ENCODE data around the gene GSG1.

Gene GSG1

DNA sequence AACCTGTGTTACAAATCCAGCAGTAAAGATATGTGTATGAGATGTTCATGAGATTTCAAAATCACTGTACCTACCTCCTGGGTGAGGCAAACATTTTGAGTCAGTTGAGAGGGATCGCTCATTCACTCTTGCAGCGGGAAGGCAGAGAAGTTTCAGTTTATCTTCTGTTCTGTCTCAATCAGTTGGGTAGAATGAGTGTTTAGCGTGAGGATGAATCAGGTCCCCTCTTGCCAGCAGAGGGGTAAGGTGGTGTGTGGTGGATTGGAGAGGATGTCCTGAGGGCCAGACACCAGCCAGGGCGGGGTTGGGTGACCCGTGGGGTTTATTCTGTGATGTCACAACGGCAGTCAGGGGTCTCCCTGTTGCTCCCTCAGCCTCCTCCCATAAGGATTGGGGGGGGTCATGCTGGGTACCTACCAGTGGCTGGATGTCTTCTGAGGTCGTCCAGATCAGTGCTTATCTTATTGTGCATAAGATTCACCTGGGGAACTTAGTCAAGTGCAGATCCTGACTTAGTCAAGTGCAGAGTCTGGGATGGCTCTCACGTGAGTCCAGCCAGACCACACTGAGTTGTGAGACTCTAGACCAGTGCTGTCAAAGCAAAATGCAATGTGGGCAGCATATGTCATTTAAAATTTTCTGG lies at the start of gene GSG1:
Gene GSG1 (minus strand): TSS at position 277 of the 643 bp plus-strand sequence. CDS start 155 bp downstream, at position 122.
- DNase-seq (ENCODE audit: low read depth in 2 of 2): no peak

DNA sequence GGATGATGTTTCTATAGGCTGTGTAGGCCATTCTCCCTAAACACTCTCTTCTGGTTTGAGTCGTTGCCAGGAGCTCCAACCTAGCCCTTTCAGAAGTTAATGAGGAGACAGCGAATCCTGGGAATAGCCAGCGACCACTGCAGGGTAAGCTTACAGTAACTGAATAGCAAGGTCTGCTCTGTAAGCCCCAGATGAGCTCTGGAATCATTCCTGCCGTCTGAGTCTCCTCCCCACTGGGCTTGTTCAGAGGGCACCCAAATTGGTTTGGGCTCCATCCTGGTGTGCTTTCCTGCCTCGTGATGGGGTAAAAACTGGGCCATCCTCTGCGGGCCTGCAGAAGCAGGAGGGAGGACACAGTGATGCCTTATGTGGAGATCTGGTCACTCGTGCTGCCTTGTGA lies 49.7 kb upstream of the GSG1 start:
- DNase-seq (ENCODE audit: low read depth in 2 of 2): no peak

DNA sequence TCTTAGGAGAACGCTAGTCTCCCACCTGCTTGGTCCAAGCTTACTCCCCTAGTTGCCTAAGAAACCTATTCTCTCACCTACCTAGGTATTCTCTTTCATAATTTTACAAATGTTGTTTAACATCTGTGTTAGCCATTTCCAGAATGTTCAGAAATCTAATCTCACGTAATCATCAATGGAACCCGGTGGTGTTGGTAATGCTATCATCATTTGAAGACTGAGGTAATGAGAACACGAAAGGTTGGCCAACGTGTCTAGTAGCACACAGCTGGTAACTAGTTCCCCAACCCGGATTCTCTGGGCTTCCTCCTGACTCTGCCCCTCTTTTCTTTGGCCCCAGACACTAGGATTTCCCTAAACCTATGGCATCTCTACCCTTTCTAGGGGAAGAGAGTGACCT lies 49.3 kb upstream of the GSG1 start:
- no peak for DNase-seq (ENCODE audit: low read depth in 2 of 2)

DNA sequence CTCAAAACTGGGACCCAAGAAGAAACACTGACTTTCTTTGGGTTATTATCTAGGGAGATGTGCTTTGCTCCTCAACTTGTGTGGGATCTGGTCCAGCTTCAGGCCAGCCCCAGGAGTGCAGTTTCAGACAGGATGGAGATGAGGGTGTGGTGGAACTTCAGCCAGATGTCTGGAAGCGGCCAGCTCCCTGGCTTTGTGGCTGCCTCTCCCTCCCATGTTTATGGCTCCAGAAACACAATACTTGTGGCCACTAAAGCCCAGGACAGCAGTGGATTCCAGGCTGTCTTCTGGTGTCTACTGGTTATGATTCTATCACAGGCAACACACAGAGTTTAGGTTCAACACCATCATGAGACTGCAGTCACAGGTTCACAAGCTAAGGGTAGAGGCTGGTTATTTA lies 48.8 kb upstream of the GSG1 start:
- no peak for DNase-seq (ENCODE audit: low read depth in 2 of 2)

DNA sequence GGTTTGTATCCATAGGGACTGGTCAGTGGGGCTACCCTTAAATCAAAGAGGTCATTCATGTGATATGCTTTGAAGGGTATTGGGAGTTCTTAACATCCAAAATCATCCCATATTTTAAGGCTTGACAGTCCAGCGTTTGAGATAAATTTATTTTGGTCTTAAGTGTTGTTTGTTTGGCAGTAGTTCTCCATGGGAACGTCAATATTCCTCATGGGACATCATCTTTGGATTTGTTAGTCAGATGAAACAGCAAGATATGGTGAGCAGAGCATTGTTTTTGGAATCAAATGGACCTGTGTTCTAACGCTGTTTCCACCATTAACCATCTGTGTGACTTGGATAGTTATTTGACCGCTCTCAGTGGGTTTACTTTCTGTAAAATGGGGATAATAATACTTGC lies 45.9 kb upstream of the GSG1 start:
- DNase-seq (ENCODE audit: low read depth in 2 of 2): no peak

DNA sequence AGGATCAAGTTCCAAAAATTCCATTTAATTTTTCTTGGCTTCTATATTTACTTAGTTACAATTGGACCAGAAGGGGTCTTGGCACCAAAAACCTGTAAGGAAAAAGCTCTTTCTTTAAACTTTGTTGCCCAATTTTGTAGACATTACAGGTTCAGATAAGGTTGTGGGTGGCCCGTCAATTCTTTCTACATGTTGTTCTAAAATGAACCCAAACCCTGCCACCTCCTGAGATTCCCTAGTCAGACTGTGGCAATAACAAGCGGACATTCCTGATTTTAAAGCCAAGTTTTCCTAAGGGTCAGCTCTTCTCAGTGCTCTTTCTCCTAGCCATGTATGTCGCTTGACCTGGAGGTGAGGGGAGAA lies 45.0 kb upstream of the GSG1 start:
- DNase-seq (ENCODE audit: low read depth in 2 of 2): no peak

DNA sequence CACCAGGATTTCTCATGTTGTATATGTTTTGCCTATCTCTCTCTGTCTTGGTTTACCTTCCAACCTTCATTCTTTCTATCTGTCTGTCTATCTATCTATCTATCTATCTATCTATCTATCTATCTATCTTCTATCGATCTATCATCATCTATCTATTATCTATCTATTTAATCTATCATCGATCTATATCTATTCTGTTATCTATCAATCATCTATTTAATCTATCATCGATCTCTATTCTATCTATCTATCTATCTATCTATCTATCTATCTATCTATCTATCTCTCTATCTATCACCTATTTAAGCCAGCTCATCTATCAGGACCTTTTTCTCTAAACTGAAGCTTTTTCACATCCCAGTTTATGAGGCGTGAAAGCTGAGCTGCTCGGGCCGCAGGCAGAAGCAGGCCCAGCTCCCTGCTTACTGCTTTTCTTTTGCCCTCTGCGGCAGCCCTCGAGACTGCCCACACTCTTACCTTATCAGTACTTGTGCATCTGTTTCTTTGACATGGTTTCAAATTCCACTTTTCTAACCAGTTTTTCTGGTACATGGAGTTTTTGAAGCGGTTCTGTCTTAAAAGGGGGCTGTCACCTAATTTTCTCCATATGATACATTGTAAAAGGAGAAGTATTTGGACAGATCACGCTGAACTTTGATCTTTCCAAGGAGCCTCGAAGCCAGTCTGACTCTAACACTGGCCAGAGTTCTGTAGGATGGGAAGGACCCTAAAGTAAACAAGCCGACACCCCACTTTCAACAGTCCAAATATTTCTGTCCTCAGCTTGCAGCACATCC lies 44.4 kb upstream of the GSG1 start:
- DNase-seq (ENCODE audit: low read depth in 2 of 2): no peak

DNA sequence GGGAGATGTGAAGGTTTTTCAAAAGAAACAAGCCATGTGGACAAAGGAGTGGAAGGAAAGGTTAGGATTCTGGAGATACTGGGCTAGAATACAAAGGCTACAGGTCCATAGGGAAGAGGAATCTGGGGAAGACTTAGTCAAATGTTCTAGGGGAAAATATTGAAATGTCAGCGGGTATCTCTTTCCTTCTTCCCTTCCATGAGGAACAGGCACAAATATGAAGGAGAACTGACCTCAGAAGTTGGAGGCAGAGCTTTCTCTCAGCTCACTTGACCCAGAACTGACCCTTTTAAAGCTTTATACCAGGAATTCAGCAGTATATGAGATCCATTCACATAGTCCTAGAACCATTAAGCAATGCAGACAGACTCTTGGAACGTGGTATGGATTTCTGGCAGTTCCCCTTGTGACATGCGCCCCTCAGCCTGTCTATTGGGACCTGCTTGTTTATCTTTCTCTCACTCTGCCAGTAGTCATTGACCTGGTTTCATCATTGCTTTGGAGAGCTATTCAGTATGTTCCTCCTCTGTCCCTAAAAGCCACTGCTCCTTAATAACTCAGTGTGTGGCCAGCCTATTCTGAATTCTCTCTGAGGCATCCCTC lies 43.0 kb upstream of the GSG1 start:
- no peak for DNase-seq (ENCODE audit: low read depth in 2 of 2)

DNA sequence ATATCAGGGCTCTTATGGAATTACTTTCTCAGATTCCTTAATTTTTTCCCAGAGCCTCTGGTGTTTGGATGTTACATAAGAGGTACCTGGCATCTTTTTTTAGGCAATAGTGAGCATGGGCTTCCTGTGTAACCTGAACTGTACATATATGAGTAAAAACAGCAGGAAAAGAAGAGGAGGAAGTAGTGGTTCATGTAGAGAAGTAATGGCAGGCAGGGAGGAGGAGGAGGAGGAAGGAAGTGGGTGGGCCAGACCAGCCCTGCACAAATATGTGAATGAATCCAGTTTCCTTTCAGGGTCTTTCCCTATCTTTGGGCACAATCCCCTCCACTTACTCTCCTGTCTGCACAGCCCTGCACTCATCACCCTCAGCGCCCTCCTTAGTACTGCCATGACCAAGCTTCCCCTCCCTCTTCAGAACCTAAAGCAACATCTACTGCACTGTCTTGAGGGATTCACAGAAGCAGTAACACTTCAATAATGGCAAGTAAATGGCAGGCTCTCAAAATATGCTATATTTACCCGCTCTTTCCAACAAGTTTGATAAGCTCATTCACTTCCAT lies 40.9 kb upstream of the GSG1 start:
- DNase-seq (ENCODE audit: low read depth in 2 of 2): no peak

DNA sequence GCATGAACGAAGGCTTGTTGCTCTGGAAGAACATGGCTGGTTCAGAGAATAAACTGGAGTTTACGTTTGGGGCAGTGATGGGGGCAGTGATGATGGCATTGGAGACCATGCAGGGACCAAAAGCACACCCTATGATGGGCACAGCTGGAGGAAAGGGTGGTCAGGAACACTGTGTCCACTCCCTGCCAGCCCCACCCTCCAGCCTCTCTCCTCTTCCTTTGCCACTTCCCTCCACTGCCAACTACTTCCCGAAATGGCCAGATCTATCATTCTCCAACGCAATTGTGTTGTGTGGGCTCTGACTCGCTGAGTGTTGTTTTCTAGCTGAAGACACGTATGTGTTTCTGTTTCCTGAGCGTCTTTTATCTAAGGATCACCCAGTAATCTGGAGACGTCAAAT lies 39.3 kb upstream of the GSG1 start:
- no peak for DNase-seq (ENCODE audit: low read depth in 2 of 2)

DNA sequence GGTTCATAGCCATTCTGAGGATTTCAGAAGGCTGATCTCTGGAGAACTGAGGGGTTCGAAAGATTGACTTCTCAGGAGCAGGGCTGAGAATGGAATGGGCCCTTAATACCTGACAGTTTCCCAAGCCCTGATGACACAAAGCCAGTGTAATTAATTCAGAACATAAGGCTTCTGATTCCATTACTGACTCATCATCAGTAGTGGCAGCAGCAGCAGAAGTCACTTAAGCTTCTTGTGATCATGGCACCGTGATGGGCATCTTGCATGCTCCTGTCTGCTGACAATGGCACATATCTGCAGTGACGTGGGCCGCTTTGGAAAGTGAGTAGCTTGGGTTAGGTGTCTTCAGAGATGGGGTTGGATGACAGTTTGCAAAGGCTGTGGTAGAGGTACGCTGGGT lies 38.2 kb upstream of the GSG1 start:
- no peak for DNase-seq (ENCODE audit: low read depth in 2 of 2)

DNA sequence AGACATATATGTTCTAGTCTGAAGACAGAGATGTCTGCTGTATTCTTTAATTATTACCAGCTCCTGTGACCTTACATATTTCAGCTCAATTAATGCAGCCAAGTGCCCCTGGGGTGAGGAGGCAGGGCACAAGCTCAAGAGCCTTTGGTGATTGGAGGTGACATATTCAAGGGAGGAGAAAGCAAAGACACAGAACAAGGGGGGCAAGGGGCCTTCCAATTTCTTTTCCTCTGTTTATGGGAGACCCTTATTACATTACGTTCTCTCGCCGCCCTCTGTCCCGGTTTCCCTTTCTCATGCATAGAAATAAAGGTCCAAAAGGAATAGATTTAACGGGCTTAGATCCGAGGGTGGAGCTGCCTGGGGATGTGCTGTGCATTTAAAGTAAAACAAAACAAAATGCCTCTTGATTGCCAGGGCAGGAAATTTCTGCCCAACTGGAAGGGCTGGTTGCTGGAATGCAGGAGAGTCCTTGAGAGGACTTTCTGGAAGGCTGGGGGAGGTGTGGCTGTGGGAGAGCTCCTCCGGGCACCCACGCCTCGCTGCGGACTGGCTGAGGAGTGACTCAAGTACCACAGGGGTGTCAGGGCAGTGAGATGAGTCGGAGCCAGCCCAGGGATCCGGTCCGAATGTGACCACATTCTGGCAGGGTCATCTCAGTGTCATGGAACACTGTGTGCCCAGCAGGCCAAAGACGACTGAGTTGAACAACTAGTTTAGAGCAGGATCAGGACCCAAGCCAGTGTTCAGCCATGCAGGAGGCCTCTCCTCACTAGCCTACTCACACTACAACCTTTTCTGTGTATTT lies 32.1 kb upstream of the GSG1 start:
- no peak for DNase-seq (ENCODE audit: low read depth in 2 of 2)

DNA sequence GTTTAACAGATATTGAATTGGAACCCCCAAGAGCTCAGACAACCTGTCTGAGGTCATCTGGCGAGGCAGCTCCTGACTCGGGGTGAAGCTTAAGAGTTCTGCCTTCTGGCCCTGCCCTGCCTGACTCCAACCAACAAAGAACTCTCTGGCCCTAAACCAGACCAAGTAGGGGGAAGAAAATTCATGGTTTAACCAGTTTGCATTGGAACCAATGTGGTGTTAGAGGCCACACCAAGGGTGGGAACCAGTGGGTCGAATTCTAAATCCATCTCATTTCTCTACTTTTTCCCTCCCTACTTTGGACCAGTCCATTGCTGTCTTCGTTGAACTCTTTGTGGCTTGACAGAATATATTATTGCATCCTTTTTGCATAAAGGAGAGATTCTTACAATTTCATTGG lies 30.4 kb upstream of the GSG1 start:
- no peak for DNase-seq (ENCODE audit: low read depth in 2 of 2)

DNA sequence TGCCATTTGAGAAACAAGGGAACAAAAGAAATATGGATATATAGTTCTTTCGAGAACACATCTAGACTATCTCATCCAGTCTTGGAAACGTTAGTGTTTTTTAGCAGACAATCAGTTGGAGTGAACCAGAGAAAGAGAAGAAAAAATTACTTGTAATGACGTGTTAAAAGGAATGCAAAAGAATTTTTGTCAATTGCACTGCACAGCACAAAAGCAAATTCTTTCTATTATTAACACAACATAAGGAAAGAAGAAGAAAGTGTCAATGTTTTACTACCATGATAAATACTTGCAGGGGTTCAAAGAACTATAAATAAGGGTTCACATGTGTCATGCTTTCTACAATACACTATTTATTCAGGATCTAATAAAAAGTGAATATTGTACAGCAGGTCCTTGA lies 27.5 kb upstream of the GSG1 start:
- DNase-seq (ENCODE audit: low read depth in 2 of 2): no peak

DNA sequence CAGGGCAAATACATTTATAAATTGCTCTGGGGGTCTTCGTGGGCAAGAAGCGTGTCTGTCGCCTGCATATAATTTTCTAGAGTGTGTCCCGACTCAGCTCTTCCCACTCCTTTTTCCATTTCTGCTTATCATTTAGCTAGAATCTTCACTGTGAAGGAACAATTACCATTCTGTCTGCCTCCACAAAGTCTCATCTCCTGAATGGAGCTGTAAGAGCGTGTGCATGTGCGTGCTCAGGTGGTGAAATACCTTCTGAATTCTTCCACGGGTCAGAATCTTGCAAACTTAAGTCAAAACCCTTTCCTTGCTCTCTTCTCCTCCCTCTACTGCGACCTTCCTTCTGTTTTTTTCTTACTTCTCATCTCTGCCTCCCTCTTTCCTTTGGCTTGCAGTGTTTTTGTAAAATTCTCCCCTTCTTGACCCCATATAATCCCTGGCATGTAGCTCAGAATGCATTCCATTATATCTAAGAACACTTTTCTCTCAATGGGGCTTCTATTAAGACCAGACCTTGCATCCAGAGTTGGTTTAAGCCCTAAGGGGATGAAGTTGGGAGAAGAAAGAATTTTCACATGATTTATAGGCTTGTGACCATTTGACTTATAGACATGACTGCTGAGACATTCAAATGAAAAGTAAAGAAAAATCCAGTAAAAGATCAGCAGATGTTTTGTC lies 25.0 kb upstream of the GSG1 start:
- no peak for DNase-seq (ENCODE audit: low read depth in 2 of 2)

DNA sequence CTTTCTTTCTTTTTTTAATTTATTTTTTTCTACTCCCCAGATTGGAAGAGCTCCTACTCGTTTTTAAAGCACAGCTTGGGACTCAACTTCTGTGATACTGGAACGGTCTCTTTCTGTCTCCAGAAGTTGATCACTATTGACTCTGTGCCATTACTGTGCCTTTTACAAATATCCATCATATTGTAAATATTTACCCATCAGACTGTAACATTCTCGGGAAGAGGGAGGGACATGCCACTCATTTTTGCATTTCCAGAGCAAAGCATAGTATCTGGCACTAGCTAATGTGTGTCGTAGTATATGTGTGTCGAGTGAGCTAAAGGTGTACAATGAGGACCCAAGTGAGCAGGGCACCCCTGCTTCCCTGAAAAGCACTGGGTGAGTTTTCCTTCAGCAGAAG lies 24.0 kb upstream of the GSG1 start:
- DNase-seq (ENCODE audit: low read depth in 2 of 2): no peak

DNA sequence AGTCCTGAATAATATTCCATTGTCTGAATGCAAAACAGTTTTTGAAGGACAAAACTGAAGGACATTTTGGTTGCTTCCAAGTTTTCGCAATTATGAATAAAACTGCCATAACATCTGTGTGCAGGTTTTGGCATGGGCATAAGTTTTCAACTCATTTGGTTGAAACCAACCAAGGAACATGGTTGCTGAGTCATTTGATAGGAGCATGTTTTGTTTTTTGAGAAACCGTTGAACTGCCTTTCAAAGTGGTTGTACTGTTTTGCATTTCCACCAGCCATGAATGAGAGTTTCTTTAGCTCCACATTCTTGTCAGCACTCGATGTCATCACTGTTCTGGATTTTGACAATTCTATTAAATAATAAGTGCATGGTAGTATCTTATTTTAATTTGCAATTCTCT lies 23.0 kb upstream of the GSG1 start:
- DNase-seq (ENCODE audit: low read depth in 2 of 2): no peak

DNA sequence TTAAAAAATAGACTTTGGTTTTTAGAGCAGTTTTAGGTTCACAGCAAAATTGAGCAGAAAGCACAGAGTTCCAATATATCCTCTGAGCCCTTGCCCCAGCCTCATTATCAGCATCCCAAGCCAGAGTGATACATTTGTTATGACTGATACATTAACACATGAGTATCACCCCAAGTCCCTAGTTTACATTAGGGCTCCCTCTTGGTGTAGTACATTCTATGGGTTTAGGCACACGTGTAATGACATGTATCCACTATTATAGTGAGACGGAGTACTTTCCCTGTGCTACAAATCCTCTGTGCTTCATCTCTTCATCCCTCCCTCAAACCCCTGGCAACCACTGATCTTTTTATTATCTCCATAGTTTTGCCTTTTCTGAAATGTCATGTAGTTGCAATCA lies 22.5 kb upstream of the GSG1 start:
- no peak for DNase-seq (ENCODE audit: low read depth in 2 of 2)

DNA sequence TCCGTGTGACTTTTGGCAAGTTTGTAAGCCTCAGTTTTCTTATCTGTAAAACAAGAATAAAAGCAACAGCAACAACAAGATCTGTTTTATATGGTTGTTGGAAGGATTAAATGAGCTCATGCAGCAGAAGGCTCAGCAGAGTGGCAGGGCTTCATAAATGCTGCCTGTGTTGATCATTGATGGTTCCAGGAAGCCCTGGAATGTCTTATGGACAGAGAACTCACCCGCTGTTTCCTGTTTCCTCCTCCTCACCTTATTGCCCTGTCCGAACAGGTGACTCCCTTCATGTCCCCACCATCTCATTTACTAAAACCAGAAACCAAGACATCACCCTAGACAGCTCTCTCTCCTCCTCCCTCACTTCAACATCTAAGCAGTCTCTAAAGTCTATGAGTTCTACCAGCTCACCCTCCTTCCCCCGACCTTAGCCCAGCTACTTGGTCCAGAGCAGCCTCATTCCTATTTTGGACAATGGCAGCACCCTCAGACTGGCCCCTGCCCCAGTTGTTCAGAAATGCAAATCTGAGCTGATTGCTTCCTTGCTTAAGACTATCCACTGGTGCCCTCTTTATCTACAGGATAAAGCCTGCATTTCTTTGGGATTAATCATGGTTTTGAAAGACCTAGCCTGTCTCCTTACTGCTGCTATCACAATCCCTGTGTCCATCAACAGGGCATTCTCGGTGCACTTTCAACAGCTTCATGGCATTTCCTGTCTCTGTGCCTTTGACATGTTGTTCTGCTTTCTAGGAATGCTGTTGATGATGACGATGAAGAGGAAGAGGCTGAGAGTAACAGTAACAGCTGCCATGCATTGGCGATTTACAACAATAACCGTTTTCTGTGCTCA lies 21.4 kb upstream of the GSG1 start:
- no peak for DNase-seq (ENCODE audit: low read depth in 2 of 2)

DNA sequence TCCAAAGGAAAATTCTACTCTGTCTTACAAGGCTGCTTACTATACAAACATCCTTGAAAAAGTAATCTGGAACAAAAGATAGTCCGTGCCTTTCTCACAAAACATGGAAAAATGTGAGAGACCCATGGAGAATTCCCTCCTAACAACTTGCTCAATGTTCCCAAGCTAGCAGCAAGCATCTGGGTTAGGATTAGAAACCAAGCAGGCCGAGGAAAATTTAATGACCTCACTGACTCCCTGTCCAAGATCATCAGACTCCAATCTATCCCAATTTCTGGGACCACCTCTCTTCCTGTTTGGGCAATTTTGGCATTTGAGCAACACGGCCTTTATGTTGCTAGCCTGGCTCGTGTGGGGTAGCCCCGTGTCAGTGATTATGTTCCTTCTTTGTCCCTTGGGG lies 18.1 kb upstream of the GSG1 start:
- DNase-seq (ENCODE audit: low read depth in 2 of 2): no peak

DNA sequence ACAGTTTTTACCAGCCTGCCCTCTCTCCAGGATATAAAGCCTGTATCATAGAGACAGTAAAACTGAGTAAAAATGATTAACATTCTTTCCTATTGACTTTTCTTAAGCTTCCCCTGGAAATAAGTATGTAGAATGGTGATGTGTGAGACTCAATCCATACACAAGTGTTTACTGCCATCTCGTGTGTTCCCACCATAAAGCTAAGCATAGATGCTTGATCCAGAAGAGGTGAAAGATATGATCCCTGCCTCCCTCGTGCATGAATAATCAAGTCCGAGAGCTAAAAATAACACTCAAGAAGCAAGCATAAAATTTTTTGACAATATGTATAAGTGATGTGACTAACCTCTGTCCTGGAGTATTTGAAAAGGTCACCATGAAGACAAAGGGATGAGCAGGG lies 16.9 kb upstream of the GSG1 start:
- no peak for DNase-seq (ENCODE audit: low read depth in 2 of 2)

All from activated CD4-positive, alpha-beta T cell treated with anti-CD3 and anti-CD28 coated beads for 24 hours (primary cell).